ENCODE measurements around the gene UXS1.

GRCh38 chr2:106076941-106077340, 117.2 kb downstream of the UXS1 start:
- TF ChIP-seq CTCF (IDR thresholded peaks at IDR 0.05) (no peak), JUND (IDR thresholded peaks at IDR 0.05) (no peak), POLR2AphosphoS5 (IDR thresholded peaks at IDR 0.05; ENCODE audit: low read depth, low read length) (no peak), MAX (IDR thresholded peaks at IDR 0.05; ENCODE audit: low read depth) (no peak), RAD21 (IDR thresholded peaks at IDR 0.05; ENCODE audit: low read length) (no peak), EP300 (IDR thresholded peaks at IDR 0.05; ENCODE audit: borderline replicate concordance in 1 of 2, low read depth in 1 of 2, low read length in 1 of 2) (no peak), RXRA (IDR thresholded peaks at IDR 0.05; ENCODE audit: borderline replicate concordance, low read depth) (no peak), USF2 (IDR thresholded peaks at IDR 0.05; ENCODE audit: borderline replicate concordance, low read depth, low read length) (no peak), MXI1 (IDR thresholded peaks at IDR 0.05; ENCODE audit: low read depth, low read length) (no peak), TAF1 (IDR thresholded peaks at IDR 0.05; ENCODE audit: borderline replicate concordance, low read depth, low read length) (no peak), RFX5 (IDR thresholded peaks at IDR 0.05; ENCODE audit: low read length) (no peak)
